GM23248 (cell line): ENCODE data around the gene COL6A1. TPM values are rescaled to one million over a fixed set of nuclear protein-coding genes. Genes with fewer than 3 reads are reported as not detected.

ENCODE experiments used
- DNase-seq: peaks from one replicate; pipeline ENCODE4 v3.0.0-alpha.2; 2015
- H2AFZ ChIP-seq: fragments of 200-600 bp; sonication (generic); 2 replicates; pipeline ENCODE4 v1.6.1; 2016; ENCODE audit warnings: antibody characterized with exemption
- H3F3A ChIP-seq: fragments of 200-600 bp; sonication (generic); 2 replicates; pipeline ENCODE4 v1.6.1; 2016; ENCODE audit warnings: mild to moderate bottlenecking, antibody characterized with exemption, mixed run types; ENCODE audit not compliant: insufficient read depth
- H3K27ac ChIP-seq: fragments of 200-600 bp; sonication (generic); 2 replicates; pipeline ENCODE4 v1.5.1; 2016; ENCODE audit warnings: mild to moderate bottlenecking
- H3K27me3 ChIP-seq: fragments of 200-600 bp; sonication (generic); replicated peaks from 2 replicates; pipeline ENCODE4 v1.6.1; 2016; ENCODE audit warnings: mild to moderate bottlenecking; ENCODE audit not compliant: insufficient read depth
- H3K36me3 ChIP-seq: fragments of 200-600 bp; sonication (generic); 2 replicates; pipeline ENCODE4 v1.6.1; 2016; ENCODE audit warnings: low read depth, mild to moderate bottlenecking
- H3K4me1 ChIP-seq: fragments of 200-600 bp; sonication (generic); 2 replicates; pipeline ENCODE4 v1.6.1; 2016; ENCODE audit warnings: mild to moderate bottlenecking; ENCODE audit not compliant: insufficient read depth
- H3K4me2 ChIP-seq: fragments of 200-600 bp; sonication (generic); one replicate; pipeline ENCODE4 v1.6.1; 2016; ENCODE audit warnings: mild to moderate bottlenecking; ENCODE audit not compliant: unreplicated experiment
- H3K4me3 ChIP-seq: fragments of 200-600 bp; sonication (generic); 2 replicates; pipeline ENCODE4 v1.5.1; 2016; ENCODE audit warnings: mild to moderate bottlenecking
- H3K79me2 ChIP-seq: fragments of 200-600 bp; sonication (generic); 2 replicates; pipeline ENCODE4 v1.6.1; 2016; ENCODE audit warnings: mild to moderate bottlenecking; ENCODE audit not compliant: insufficient read depth
- H3K9ac ChIP-seq: fragments of 200-600 bp; sonication (generic); 2 replicates; pipeline ENCODE4 v1.6.1; 2016; ENCODE audit warnings: mild to moderate bottlenecking
- H3K9me2 ChIP-seq: fragments of 200-600 bp; sonication (generic); 2 replicates; pipeline ENCODE4 v1.6.1; 2016; ENCODE audit warnings: mixed run types, mild to moderate bottlenecking, moderate library complexity; ENCODE audit not compliant: insufficient read depth
- H3K9me3 ChIP-seq: fragments of 200-600 bp; sonication (generic); one replicate; pipeline ENCODE4 v1.6.1; 2017; ENCODE audit warnings: low read depth
- H4K20me1 ChIP-seq: fragments of 200-600 bp; sonication (generic); 2 replicates; pipeline ENCODE4 v1.6.0; 2016; ENCODE audit not compliant: insufficient read depth
- EZH2 ChIP-seq: fragments of 200-600 bp; sonication (generic); IDR thresholded peaks from 2 replicates; pipeline ENCODE4 v1.6.1; 2018; ENCODE audit warnings: antibody characterized with exemption, mild to moderate bottlenecking; ENCODE audit not compliant: insufficient read depth, poor library complexity, severe bottlenecking
- EZH2phosphoT487 ChIP-seq: fragments of 200-600 bp; sonication (generic); IDR thresholded peaks from 2 replicates; pipeline ENCODE4 v1.6.1; 2018; ENCODE audit warnings: antibody characterized with exemption, moderate library complexity, mild to moderate bottlenecking, low read depth; ENCODE audit not compliant: insufficient read depth
- WGBS, 2 experiments: methylation state at CpG; one replicate each; pipeline ENCODE4 v1.1.6; 2015 to 2017; ENCODE audit warnings: low lambda C conversion rate in 2 of 2, low coverage in 1 of 2; ENCODE audit errors: missing lambda C conversion rate in 2 of 2; 5-methylcytosine and 5-hydroxymethylcytosine counted together
- in situ Hi-C: fragments of 300-500 bp; cut with MboI; formaldehyde crosslinking; loops from 2 replicates; pipeline ENCODE4 v1.15.0; 2020
- polyA plus RNA-seq: library from polyadenylated mRNA; unstranded; fragments of >200 nt; fragmentation: Nextera tagmentation; extraction: Ambion mirVana; gene quantifications from 2 replicates; pipeline ENCODE4 v1.2.1, GENCODE V29; 2016
- total RNA-seq: library from RNA; depleted of rRNA; stranded (reverse); fragments of >200 nt; shearing (Covaris generic); gene quantifications from 2 replicates; pipeline ENCODE4 v1.2.3, GENCODE V29; 2014

Gene COL6A1
- total and polyA plus RNA-seq, 2 experiments from 2014 or later = 685 to 1,783 TPM

DNA sequence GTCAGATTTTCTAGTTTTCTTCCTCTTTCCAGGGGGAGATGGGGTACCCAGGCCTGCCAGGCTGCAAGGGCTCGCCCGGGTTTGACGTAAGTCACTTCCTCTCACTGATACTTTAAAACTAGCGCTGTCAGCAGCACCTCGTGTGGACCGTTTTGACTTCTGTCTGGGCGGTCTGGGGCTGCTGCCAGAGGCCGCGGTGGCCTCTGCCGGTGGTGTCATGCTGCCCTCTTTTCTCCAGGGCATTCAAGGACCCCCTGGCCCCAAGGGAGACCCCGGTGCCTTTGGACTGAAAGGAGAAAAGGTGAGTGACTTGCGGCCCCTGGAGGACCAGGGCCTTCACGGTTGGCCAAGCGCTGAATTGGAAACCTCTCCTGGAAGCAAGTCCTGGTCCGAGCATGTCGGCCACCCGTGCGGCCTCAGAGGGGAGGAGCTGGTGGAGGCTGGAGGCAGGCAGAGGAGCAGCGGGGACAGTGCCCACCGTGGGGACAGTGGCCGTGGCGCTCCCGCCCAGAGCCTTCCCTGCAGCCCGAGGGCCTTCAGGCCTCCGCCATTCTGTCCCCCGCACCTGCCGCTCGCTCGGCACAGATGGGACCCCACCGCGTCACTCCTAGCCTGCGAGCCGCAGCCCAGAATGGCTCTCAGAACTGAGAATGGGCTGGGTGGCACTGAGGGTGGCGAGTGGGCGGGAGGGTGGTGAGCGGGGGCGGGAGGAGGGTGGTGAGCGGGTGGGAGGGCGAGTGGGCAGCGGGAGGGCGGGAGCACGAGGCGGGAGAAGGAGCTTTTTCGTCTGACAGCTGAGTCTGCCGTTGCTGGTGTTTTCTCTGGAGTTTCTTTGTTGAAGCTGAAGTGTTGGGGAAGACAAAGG, 9.4 kb downstream of the COL6A1 start:
- H3K27ac ChIP-seq = no peak overlapping the region
- in situ Hi-C loops = loop anchor here (10.0 kb wide), 1 partner anchor 124 kb away; no protein-coding TSS in a partner anchor
- no peaks in the 10 kb centered on the region for H3K27me3 ChIP-seq
- H3K9me3 ChIP-seq = no peaks in the 10 kb centered on the region
- no peak overlapping the region for H3K9ac ChIP-seq
- WGBS, 2 experiments = 79 to 80% methylated on average over 35 to 45 of the region's 45 CpGs
- H3K36me3 ChIP-seq = peaks cover 39% of the 10 kb centered on the region; the same call in 1 of the 2 replicates
- peaks cover 73% of the 10 kb centered on the region for H3K79me2 ChIP-seq
- H3K9me2 ChIP-seq = no peaks in the 10 kb centered on the region
- no peak overlapping the region for H3K4me2 ChIP-seq
- DNase-seq = no peak
- no peaks in the 10 kb centered on the region for H4K20me1 ChIP-seq
- H2AFZ ChIP-seq = no peak overlapping the region
- no peaks in the 10 kb centered on the region for H3K4me1 ChIP-seq
- H3F3A ChIP-seq = no peaks in the 10 kb centered on the region
- no peak overlapping the region for H3K4me3 ChIP-seq
- no peak for TF ChIP-seq EZH2
- no peak for TF ChIP-seq EZH2phosphoT487

- no peaks in the 10 kb centered on the region for H3K4me1 ChIP-seq
- in situ Hi-C loops = loop anchor here (10.0 kb wide), 1 partner anchor 123 kb away; no protein-coding TSS in a partner anchor
- no peak for TF ChIP-seq EZH2
- TF ChIP-seq EZH2phosphoT487 = no peak
Measured at GRCh38 chr21:45991606-45992300, 10.2 kb downstream of the COL6A1 start.

GRCh38 chr21:45992301-45993209, 11.0 kb downstream of the COL6A1 start:
- H3K4me3 ChIP-seq = no peak overlapping the region
- peak; percentile 25 for DNase-seq
- H2AFZ ChIP-seq = no peak overlapping the region
- TF ChIP-seq EZH2phosphoT487 (no peak), EZH2 (no peak)
- peaks cover 26% of the 10 kb centered on the region; the same call in 1 of the 2 replicates for H3K36me3 ChIP-seq
- no peak overlapping the region for H3K9ac ChIP-seq
- no peaks in the 10 kb centered on the region for H3F3A ChIP-seq
- peaks cover 58% of the 10 kb centered on the region for H3K79me2 ChIP-seq
- no peaks in the 10 kb centered on the region for H3K9me3 ChIP-seq
- in situ Hi-C loops = loop anchor here (10.0 kb wide), 1 partner anchor 122 kb away; no protein-coding TSS in a partner anchor
- H3K4me1 ChIP-seq = no peaks in the 10 kb centered on the region
- 66 to 72% methylated on average over 31 to 32 of the region's 32 CpGs for WGBS, 2 experiments
- no peaks in the 10 kb centered on the region for H4K20me1 ChIP-seq
- no peaks in the 10 kb centered on the region for H3K27me3 ChIP-seq
- no peaks in the 10 kb centered on the region for H3K9me2 ChIP-seq
- H3K27ac ChIP-seq = no peak overlapping the region
- no peak overlapping the region for H3K4me2 ChIP-seq

More at GRCh38 chr21:45991606-45992300, 10.2 kb downstream of the COL6A1 start:
- H3K27ac ChIP-seq = no peak overlapping the region
- H4K20me1 ChIP-seq = no peaks in the 10 kb centered on the region
- no peaks in the 10 kb centered on the region for H3K27me3 ChIP-seq
- no peaks in the 10 kb centered on the region for H3K9me2 ChIP-seq
- no peak overlapping the region for H2AFZ ChIP-seq
- DNase-seq = peak; percentile 16
- H3K9me3 ChIP-seq = no peaks in the 10 kb centered on the region
- no peak overlapping the region for H3K9ac ChIP-seq
- no peak overlapping the region for H3K4me3 ChIP-seq
- H3K36me3 ChIP-seq = peaks cover 33% of the 10 kb centered on the region; the same call in 1 of the 2 replicates
- no peaks in the 10 kb centered on the region for H3F3A ChIP-seq
- H3K4me2 ChIP-seq = no peak overlapping the region
- 86 to 87% methylated on average over 15 to 18 of the region's 18 CpGs for WGBS, 2 experiments
- H3K79me2 ChIP-seq = peaks cover 66% of the 10 kb centered on the region
